HCT116 (cell line): ENCODE measurements around the gene CAMTA2. TPM values are rescaled to one million over a fixed set of nuclear protein-coding genes. Genes with fewer than 3 reads are reported as not detected.

ENCODE experiments used
- ATAC-seq: fragments of 200-7000 bp; cut with Tn5 transposase; 2 replicates; pipeline ENCODE4 v1.9.1; 2020; ENCODE audit warnings: mild to moderate bottlenecking, moderate library complexity
- BruUV-seq: library from RNA; stranded (reverse); fragments of 400-500 nt; replicated peaks from 2 replicates; lab custom pipeline; 2021; lab: Mats Ljungman, UMichigan
- CTCF ChIA-PET: fragments of 300-600 bp; sonication (Branson Sonifier 250); formaldehyde crosslinking; loops from one replicate; lab custom pipeline; 2021; ENCODE audit warnings: antibody characterized with exemption; lab: Charles Lee
- POLR2A ChIA-PET: fragments of 300-600, 350-600 bp; sonication (Branson Sonifier 250); formaldehyde crosslinking; loops from one replicate; lab custom pipeline; 2021; ENCODE audit warnings: antibody characterized with exemption; lab: Charles Lee
- RAD21 ChIA-PET, 2 experiments: fragments of 300-600 bp; sonication (Branson Sonifier 250); formaldehyde crosslinking; loops; one replicate each; lab custom pipeline; 2023; ENCODE audit warnings: low total read pairs in 2 of 2; ENCODE audit not compliant: uncharacterized antibody in 2 of 2, unreplicated experiment in 2 of 2, low non-redundant PET in 1 of 2; lab: Charles Lee
- DNase-seq: peaks from one replicate; pipeline ENCODE4 v3.0.0-alpha.2; 2010; ENCODE audit warnings: low read depth, low spot score
- H2AFZ ChIP-seq: fragments of 200-600 bp; shearing (Covaris generic), sonication (generic); 2 replicates; pipeline ENCODE4 v1.6.1; 2017; ENCODE audit warnings: low read depth, mixed run types, mixed read lengths, antibody characterized with exemption, low read length; ENCODE audit not compliant: poor library complexity, severe bottlenecking
- H3K27ac ChIP-seq: 2 replicates; pipeline ENCODE4 v1.5.1; 2012; ENCODE audit warnings: low read depth, low read length
- H3K27me3 ChIP-seq: fragments of 200-600 bp; sonication (generic); 2 replicates; pipeline ENCODE4 v1.6.1; 2016; ENCODE audit warnings: mixed run types, low read length, mixed read lengths; ENCODE audit not compliant: insufficient read depth
- H3K36me3 ChIP-seq, 2 experiments: fragments of 200-500 bp in 1 of 2; fragments of 200-600 bp in 1 of 2; sonication (Bioruptor generic) in 1 of 2; sonication (generic) in 1 of 2; 2 replicates each; pipeline versions ENCODE4 v1.5.1 to v1.6.1; 2014 to 2016; ENCODE audit warnings: low read length in 2 of 2, inconsistent platforms in 1 of 2, mixed read lengths in 1 of 2, mixed run types in 1 of 2; ENCODE audit not compliant: insufficient read depth in 2 of 2, control insufficient read depth in 1 of 2
- H3K4me1 ChIP-seq, 2 experiments: fragments of 200-600 bp in 1 of 2; sonication (generic) in 1 of 2; 2 replicates each; pipeline versions ENCODE4 v1.5.1 to v1.6.1; 2012 to 2017; ENCODE audit warnings: low read length in 2 of 2, inconsistent platforms in 1 of 2, mild to moderate bottlenecking in 1 of 2, mixed read lengths in 1 of 2, mixed run types in 1 of 2, moderate library complexity in 1 of 2; ENCODE audit not compliant: insufficient read depth in 2 of 2, control insufficient read depth in 1 of 2
- H3K4me2 ChIP-seq: fragments of 200-600 bp; sonication (generic); 2 replicates; pipeline ENCODE4 v1.6.1; 2017; ENCODE audit warnings: mixed run types, low read length, mixed read lengths
- H3K4me3 ChIP-seq, 2 experiments: fragments of 200-600 bp in 1 of 2; sonication (generic) in 1 of 2; replicated peaks in 1 of 2; 2 replicates each; pipeline ENCODE4 v1.5.1; 2011 to 2016; ENCODE audit warnings: low read length in 2 of 2, control low read depth in 1 of 2, low read depth in 1 of 2, mild to moderate bottlenecking in 1 of 2, mixed read lengths in 1 of 2, mixed run types in 1 of 2
- H3K79me2 ChIP-seq: fragments of 200-600 bp; sonication (generic); 2 replicates; pipeline ENCODE4 v1.6.1; 2017; ENCODE audit warnings: mild to moderate bottlenecking, mixed run types, low read length, moderate library complexity, mixed read lengths; ENCODE audit not compliant: insufficient read depth
- H3K9ac ChIP-seq: fragments of 200-600 bp; sonication (generic); 2 replicates; pipeline ENCODE4 v1.6.1; 2016; ENCODE audit warnings: low read length, mixed read lengths
- H3K9me2 ChIP-seq: fragments of 200-600 bp; sonication (generic), shearing (Covaris generic); 2 replicates; pipeline ENCODE4 v1.6.1; 2017; ENCODE audit warnings: mixed run types, mild to moderate bottlenecking, moderate library complexity; ENCODE audit not compliant: insufficient read depth
- H3K9me3 ChIP-seq, 2 experiments: fragments of 200-500 bp in 1 of 2; fragments of 200-600 bp in 1 of 2; sonication (Bioruptor generic) in 1 of 2; sonication (generic) in 1 of 2; 2 replicates each; pipeline ENCODE4 v1.6.1; 2014 to 2017; ENCODE audit warnings: low read length in 2 of 2, mixed read lengths in 2 of 2, inconsistent platforms in 1 of 2, low read depth in 1 of 2, mild to moderate bottlenecking in 1 of 2, mixed run types in 1 of 2, moderate library complexity in 1 of 2; ENCODE audit not compliant: control insufficient read depth in 1 of 2, insufficient read depth in 1 of 2
- H4K20me1 ChIP-seq: fragments of 200-600 bp; sonication (generic), shearing (Covaris generic); 2 replicates; pipeline ENCODE4 v1.6.1; 2017; ENCODE audit warnings: mixed run types, mild to moderate bottlenecking, moderate library complexity; ENCODE audit not compliant: insufficient read depth
- EGR1 ChIP-seq: IDR thresholded peaks from 2 replicates; pipeline ENCODE4 v1.6.1; 2012; ENCODE audit warnings: low read depth
- ELF1 ChIP-seq: IDR thresholded peaks from 2 replicates; pipeline ENCODE4 v1.6.1; 2012; ENCODE audit warnings: low read depth, borderline replicate concordance
- MAX ChIP-seq: IDR thresholded peaks from 2 replicates; pipeline ENCODE4 v1.6.1; 2012
- POLR2A ChIP-seq: IDR thresholded peaks from 2 replicates; pipeline ENCODE4 v1.7.0; 2011; ENCODE audit warnings: borderline replicate concordance; ENCODE audit not compliant: insufficient read depth, insufficient read length; ENCODE audit errors: extremely low read depth
- RAD21 ChIP-seq: IDR thresholded peaks from 2 replicates; pipeline ENCODE4 v1.6.1; 2012; ENCODE audit warnings: low read depth, mild to moderate bottlenecking
- SP1 ChIP-seq: IDR thresholded peaks from 2 replicates; pipeline ENCODE4 v1.6.1; 2012; ENCODE audit warnings: low read depth
- SRF ChIP-seq: IDR thresholded peaks from 2 replicates; pipeline ENCODE4 v1.6.1; 2012; ENCODE audit warnings: low read depth
- TCF7L2 ChIP-seq: IDR thresholded peaks from 2 replicates; pipeline ENCODE4 v1.7.0; 2011; ENCODE audit warnings: borderline replicate concordance, inconsistent platforms; ENCODE audit not compliant: insufficient read depth, insufficient read length; ENCODE audit errors: extremely low read depth
- YY1 ChIP-seq: IDR thresholded peaks from 2 replicates; pipeline ENCODE4 v1.6.1; 2011; ENCODE audit warnings: low read length, low read depth, moderate library complexity, mild to moderate bottlenecking; ENCODE audit not compliant: insufficient replicate concordance; ENCODE audit errors: extremely low read depth
- ZBTB33 ChIP-seq: IDR thresholded peaks from 2 replicates; pipeline ENCODE4 v1.6.1; 2011; ENCODE audit warnings: mild to moderate bottlenecking, low read length, moderate library complexity; ENCODE audit not compliant: insufficient replicate concordance; ENCODE audit errors: extremely low read depth
- ZFX ChIP-seq: fragments of 450-650 bp; IDR thresholded peaks from 2 replicates; pipeline ENCODE4 v1.6.1; 2017
- intact Hi-C: fragments of 100-400 bp; cut with micrococcal nuclease; formaldehyde crosslinking; loops from 2 replicates; pipeline ENCODE4 v1.10.0; 2022
- total RNA-seq: library from RNA; stranded (reverse); gene quantifications from one replicate; pipeline ENCODE4 v1.2.1, GENCODE V29; 2021; ENCODE audit not compliant: unreplicated experiment
- TF ChIP-seq, protein P1 (sequence below): IDR thresholded peaks from 2 replicates; pipeline ENCODE4 v1.6.1; 2012; ENCODE audit warnings: low read depth
- TF ChIP-seq, protein P2 (sequence below), 3 experiments: fragments of 200-600 bp in 1 of 3; sonication (generic) in 1 of 3; IDR thresholded peaks in 2 of 3; conservative IDR thresholded peaks in 1 of 3; 2 replicates each; pipeline ENCODE4 v1.5.1; 2012 to 2017; ENCODE audit warnings: low read depth in 2 of 3, low read length in 2 of 3, antibody characterized with exemption in 1 of 3, borderline replicate concordance in 1 of 3, control low read depth in 1 of 3, mild to moderate bottlenecking in 1 of 3, mixed read lengths in 1 of 3, mixed run types in 1 of 3, moderate library complexity in 1 of 3; ENCODE audit not compliant: insufficient read depth in 1 of 3

The CAMTA2 gene
- total RNA-seq, 1 experiment from 2014 or later: 37.8 TPM

GRCh38 chr17:5034063-5034462, 46.6 kb upstream of the CAMTA2 start:
- H3K27me3 ChIP-seq: no peaks in the 10 kb centered on the region
- DNase-seq (no peak), ATAC-seq (no peak)
- no peaks in the 10 kb centered on the region for H3K36me3 ChIP-seq
- intact Hi-C loops: no loop called here
- CTCF ChIA-PET: no interaction called here
- no peaks in the 10 kb centered on the region for H3K9me2 ChIP-seq
- no peaks in the 10 kb centered on the region for H3K9me3 ChIP-seq
- peaks cover 3 to 11% of the 10 kb centered on the region in 2 experiments; a peak in 3 of 4 replicates for H3K4me1 ChIP-seq
- POLR2A ChIA-PET: no interaction called here
- no peak overlapping the region for H3K27ac ChIP-seq
- no peaks in the 10 kb centered on the region for H4K20me1 ChIP-seq
- TF ChIP-seq MAX (no peak), RAD21 (no peak), TCF7L2 (no peak), ELF1 (no peak), YY1 (no peak), ZFX (no peak), EGR1 (no peak), SRF (no peak), SP1 (no peak), ZBTB33 (no peak), POLR2A (no peak)
- TF ChIP-seq, protein P1, sequence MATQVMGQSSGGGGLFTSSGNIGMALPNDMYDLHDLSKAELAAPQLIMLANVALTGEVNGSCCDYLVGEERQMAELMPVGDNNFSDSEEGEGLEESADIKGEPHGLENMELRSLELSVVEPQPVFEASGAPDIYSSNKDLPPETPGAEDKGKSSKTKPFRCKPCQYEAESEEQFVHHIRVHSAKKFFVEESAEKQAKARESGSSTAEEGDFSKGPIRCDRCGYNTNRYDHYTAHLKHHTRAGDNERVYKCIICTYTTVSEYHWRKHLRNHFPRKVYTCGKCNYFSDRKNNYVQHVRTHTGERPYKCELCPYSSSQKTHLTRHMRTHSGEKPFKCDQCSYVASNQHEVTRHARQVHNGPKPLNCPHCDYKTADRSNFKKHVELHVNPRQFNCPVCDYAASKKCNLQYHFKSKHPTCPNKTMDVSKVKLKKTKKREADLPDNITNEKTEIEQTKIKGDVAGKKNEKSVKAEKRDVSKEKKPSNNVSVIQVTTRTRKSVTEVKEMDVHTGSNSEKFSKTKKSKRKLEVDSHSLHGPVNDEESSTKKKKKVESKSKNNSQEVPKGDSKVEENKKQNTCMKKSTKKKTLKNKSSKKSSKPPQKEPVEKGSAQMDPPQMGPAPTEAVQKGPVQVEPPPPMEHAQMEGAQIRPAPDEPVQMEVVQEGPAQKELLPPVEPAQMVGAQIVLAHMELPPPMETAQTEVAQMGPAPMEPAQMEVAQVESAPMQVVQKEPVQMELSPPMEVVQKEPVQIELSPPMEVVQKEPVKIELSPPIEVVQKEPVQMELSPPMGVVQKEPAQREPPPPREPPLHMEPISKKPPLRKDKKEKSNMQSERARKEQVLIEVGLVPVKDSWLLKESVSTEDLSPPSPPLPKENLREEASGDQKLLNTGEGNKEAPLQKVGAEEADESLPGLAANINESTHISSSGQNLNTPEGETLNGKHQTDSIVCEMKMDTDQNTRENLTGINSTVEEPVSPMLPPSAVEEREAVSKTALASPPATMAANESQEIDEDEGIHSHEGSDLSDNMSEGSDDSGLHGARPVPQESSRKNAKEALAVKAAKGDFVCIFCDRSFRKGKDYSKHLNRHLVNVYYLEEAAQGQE: no peak
- TF ChIP-seq, protein P2, sequence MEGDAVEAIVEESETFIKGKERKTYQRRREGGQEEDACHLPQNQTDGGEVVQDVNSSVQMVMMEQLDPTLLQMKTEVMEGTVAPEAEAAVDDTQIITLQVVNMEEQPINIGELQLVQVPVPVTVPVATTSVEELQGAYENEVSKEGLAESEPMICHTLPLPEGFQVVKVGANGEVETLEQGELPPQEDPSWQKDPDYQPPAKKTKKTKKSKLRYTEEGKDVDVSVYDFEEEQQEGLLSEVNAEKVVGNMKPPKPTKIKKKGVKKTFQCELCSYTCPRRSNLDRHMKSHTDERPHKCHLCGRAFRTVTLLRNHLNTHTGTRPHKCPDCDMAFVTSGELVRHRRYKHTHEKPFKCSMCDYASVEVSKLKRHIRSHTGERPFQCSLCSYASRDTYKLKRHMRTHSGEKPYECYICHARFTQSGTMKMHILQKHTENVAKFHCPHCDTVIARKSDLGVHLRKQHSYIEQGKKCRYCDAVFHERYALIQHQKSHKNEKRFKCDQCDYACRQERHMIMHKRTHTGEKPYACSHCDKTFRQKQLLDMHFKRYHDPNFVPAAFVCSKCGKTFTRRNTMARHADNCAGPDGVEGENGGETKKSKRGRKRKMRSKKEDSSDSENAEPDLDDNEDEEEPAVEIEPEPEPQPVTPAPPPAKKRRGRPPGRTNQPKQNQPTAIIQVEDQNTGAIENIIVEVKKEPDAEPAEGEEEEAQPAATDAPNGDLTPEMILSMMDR (IDR thresholded peaks at IDR 0.05 in 2 of 3, conservative IDR thresholded peaks at IDR 0.05 in 1 of 3; ENCODE audit: borderline replicate concordance in 1 of 3, insufficient read depth in 1 of 3, low read depth in 2 of 3, low read length in 2 of 3): no peak
- no peak overlapping the region for H3K4me2 ChIP-seq
- H3K79me2 ChIP-seq: no peaks in the 10 kb centered on the region
- H3K4me3 ChIP-seq: no peak overlapping the region
- H2AFZ ChIP-seq: no peak overlapping the region
- no TSS peak for BruUV-seq
- RAD21 ChIA-PET: no interaction called here
- H3K9ac ChIP-seq: no peak overlapping the region
